Measurements from ENCODE around the gene NAALADL2.

The NAALADL2 gene

GRCh38 chr3:175617247-175617646 lies 758.1 kb downstream of the NAALADL2 start:
- in situ Hi-C loops (cut with MboI; ENCODE audit: low sequenced_read_pairs), result no loop called here

- in situ Hi-C loops (cut with MboI; ENCODE audit: low sequenced_read_pairs), result no loop called here
These were observed 760.2 kb downstream of the NAALADL2 start for GRCh38 chr3:175619369-175619768.

GRCh38 chr3:175620093-175620492 lies 761.0 kb downstream of the NAALADL2 start:
- in situ Hi-C loops (cut with MboI; ENCODE audit: low sequenced_read_pairs), result no loop called here

GRCh38 chr3:175620532-175620931 lies 761.4 kb downstream of the NAALADL2 start:
- in situ Hi-C loops (cut with MboI; ENCODE audit: low sequenced_read_pairs), result no loop called here

- in situ Hi-C loops (cut with MboI; ENCODE audit: low sequenced_read_pairs), result no loop called here
These were observed 781.8 kb downstream of the NAALADL2 start for GRCh38 chr3:175640958-175641357.

- in situ Hi-C loops (cut with MboI; ENCODE audit: low sequenced_read_pairs), result no loop called here
These were observed 787.7 kb downstream of the NAALADL2 start for GRCh38 chr3:175646865-175647264.

GRCh38 chr3:175648899-175649298 lies 789.8 kb downstream of the NAALADL2 start:
- in situ Hi-C loops (cut with MboI; ENCODE audit: low sequenced_read_pairs), result no loop called here

- in situ Hi-C loops (cut with MboI; ENCODE audit: low sequenced_read_pairs), result no loop called here
These were observed 792.6 kb downstream of the NAALADL2 start for GRCh38 chr3:175651716-175652115.

GRCh38 chr3:175655351-175655750 lies 796.2 kb downstream of the NAALADL2 start:
- in situ Hi-C loops (cut with MboI; ENCODE audit: low sequenced_read_pairs), result no loop called here

GRCh38 chr3:175656461-175656860 lies 797.3 kb downstream of the NAALADL2 start:
- in situ Hi-C loops (cut with MboI; ENCODE audit: low sequenced_read_pairs), result no loop called here

- in situ Hi-C loops (cut with MboI; ENCODE audit: low sequenced_read_pairs), result no loop called here
These were observed 800.7 kb downstream of the NAALADL2 start for GRCh38 chr3:175659670-175660350.

- in situ Hi-C loops (cut with MboI; ENCODE audit: low sequenced_read_pairs), result no loop called here
These were observed 803.7 kb downstream of the NAALADL2 start for GRCh38 chr3:175662815-175663214.

- in situ Hi-C loops (cut with MboI; ENCODE audit: low sequenced_read_pairs), result no loop called here
These were observed 805.8 kb downstream of the NAALADL2 start for GRCh38 chr3:175664911-175665310.

GRCh38 chr3:175668300-175668699 lies 809.2 kb downstream of the NAALADL2 start:
- in situ Hi-C loops (cut with MboI; ENCODE audit: low sequenced_read_pairs), result no loop called here

- in situ Hi-C loops (cut with MboI; ENCODE audit: low sequenced_read_pairs), result no loop called here
These were observed 811.4 kb downstream of the NAALADL2 start for GRCh38 chr3:175670557-175670956.

- in situ Hi-C loops (cut with MboI; ENCODE audit: low sequenced_read_pairs), result no loop called here
These were observed 813.1 kb downstream of the NAALADL2 start for GRCh38 chr3:175672119-175672689.

- in situ Hi-C loops (cut with MboI; ENCODE audit: low sequenced_read_pairs), result no loop called here
These were observed 820.4 kb downstream of the NAALADL2 start for GRCh38 chr3:175679568-175679967.

- in situ Hi-C loops (cut with MboI; ENCODE audit: low sequenced_read_pairs), result no loop called here
These were observed 833.1 kb downstream of the NAALADL2 start for GRCh38 chr3:175692256-175692655.

GRCh38 chr3:175695251-175695650 lies 836.1 kb downstream of the NAALADL2 start:
- in situ Hi-C loops (cut with MboI; ENCODE audit: low sequenced_read_pairs), result no loop called here

GRCh38 chr3:175702956-175703355 lies 843.8 kb downstream of the NAALADL2 start:
- in situ Hi-C loops (cut with MboI; ENCODE audit: low sequenced_read_pairs), result no loop called here

- in situ Hi-C loops (cut with MboI; ENCODE audit: low sequenced_read_pairs), result no loop called here
These were observed 845.4 kb downstream of the NAALADL2 start for GRCh38 chr3:175704366-175705055.

- in situ Hi-C loops (cut with MboI; ENCODE audit: low sequenced_read_pairs), result no loop called here
These were observed 854.1 kb downstream of the NAALADL2 start for GRCh38 chr3:175713268-175713667.

Measured in HL-60/S4 treated with phorbol 12-myristate 13-acetate at 8.2 ng/mL for 4 days and 3 days (cell line).